Osteocyte (in vitro differentiated cells): Measurements from ENCODE around the gene SWSAP1. TPM values are rescaled to one million over a fixed set of nuclear protein-coding genes. Genes with fewer than 3 reads are reported as not detected.
"Not testable (repeated sequence)": the region's sequence is repeated elsewhere in the genome, so short reads cannot be mapped to it uniquely, and the experiment has no call there.

Source experiments
- DNase-seq: peaks from one replicate; pipeline ENCODE4 v3.0.0; 2021; ENCODE audit warnings: mixed read lengths; ENCODE audit not compliant: unreplicated experiment; ENCODE audit errors: extremely low spot score
- H3K27ac Mint-ChIP-seq: one replicate; pipeline ENCODE4 v1.8.0; 2021; ENCODE audit warnings: mild to moderate bottlenecking, mixed read lengths; ENCODE audit not compliant: unreplicated experiment
- H3K27me3 Mint-ChIP-seq: one replicate; pipeline ENCODE4 v1.8.0; 2021; ENCODE audit warnings: mixed read lengths; ENCODE audit not compliant: unreplicated experiment
- H3K36me3 Mint-ChIP-seq: one replicate; pipeline ENCODE4 v1.8.0; 2021; ENCODE audit warnings: mixed read lengths; ENCODE audit not compliant: unreplicated experiment
- H3K4me1 Mint-ChIP-seq: one replicate; pipeline ENCODE4 v1.8.0; 2021; ENCODE audit warnings: mixed read lengths; ENCODE audit not compliant: unreplicated experiment
- H3K4me3 Mint-ChIP-seq: one replicate; pipeline ENCODE4 v1.8.0; 2021; ENCODE audit warnings: mild to moderate bottlenecking, moderate library complexity, mixed read lengths; ENCODE audit not compliant: unreplicated experiment
- H3K9me3 Mint-ChIP-seq: one replicate; pipeline ENCODE4 v1.8.0; 2021; ENCODE audit warnings: mixed read lengths; ENCODE audit not compliant: unreplicated experiment
- total RNA-seq: library from RNA; stranded (reverse); gene quantifications from 2 replicates; pipeline ENCODE4 v1.2.1, GENCODE V29; 2021
- TF ChIP-seq, protein P1 (sequence below): fragments of 200-600 bp; sonication (generic); IDR thresholded peaks from 2 replicates; pipeline ENCODE4 v1.5.0; 2021; ENCODE audit warnings: antibody characterized with exemption, mild to moderate bottlenecking, moderate library complexity

SWSAP1 gene
- total RNA-seq, 1 donor from 2014 or later: 1.3 TPM

DNA sequence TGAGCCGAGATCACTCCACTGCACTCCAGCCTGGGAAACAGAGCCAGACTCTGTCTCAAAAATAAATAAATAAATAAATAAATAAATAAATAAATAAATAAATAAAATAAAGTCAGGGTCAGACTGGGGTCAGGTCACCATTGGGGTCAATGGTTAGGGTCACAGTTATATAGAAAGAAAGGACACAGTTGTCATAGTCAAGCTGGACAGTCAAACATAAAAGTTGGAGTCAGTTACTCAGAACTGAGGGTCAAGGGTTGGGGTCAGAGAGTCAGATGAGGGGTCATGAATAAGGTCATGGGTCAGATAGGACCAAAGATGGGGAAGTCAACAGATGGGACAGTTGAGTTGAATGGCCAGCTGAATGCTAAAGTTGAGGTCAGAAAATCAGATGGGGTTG, 26.3 kb downstream of the SWSAP1 start:
- no peak for DNase-seq
- peaks cover 4% of the 10 kb centered on the region for H3K27me3 Mint-ChIP-seq
- no peak overlapping the region for H3K4me3 Mint-ChIP-seq
- no peak overlapping the region for H3K27ac Mint-ChIP-seq
- TF ChIP-seq, protein P1, sequence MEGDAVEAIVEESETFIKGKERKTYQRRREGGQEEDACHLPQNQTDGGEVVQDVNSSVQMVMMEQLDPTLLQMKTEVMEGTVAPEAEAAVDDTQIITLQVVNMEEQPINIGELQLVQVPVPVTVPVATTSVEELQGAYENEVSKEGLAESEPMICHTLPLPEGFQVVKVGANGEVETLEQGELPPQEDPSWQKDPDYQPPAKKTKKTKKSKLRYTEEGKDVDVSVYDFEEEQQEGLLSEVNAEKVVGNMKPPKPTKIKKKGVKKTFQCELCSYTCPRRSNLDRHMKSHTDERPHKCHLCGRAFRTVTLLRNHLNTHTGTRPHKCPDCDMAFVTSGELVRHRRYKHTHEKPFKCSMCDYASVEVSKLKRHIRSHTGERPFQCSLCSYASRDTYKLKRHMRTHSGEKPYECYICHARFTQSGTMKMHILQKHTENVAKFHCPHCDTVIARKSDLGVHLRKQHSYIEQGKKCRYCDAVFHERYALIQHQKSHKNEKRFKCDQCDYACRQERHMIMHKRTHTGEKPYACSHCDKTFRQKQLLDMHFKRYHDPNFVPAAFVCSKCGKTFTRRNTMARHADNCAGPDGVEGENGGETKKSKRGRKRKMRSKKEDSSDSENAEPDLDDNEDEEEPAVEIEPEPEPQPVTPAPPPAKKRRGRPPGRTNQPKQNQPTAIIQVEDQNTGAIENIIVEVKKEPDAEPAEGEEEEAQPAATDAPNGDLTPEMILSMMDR: no peak
- H3K9me3 Mint-ChIP-seq: no peaks in the 10 kb centered on the region
- H3K4me1 Mint-ChIP-seq: peaks cover 2% of the 10 kb centered on the region
- no peaks in the 10 kb centered on the region for H3K36me3 Mint-ChIP-seq

DNA sequence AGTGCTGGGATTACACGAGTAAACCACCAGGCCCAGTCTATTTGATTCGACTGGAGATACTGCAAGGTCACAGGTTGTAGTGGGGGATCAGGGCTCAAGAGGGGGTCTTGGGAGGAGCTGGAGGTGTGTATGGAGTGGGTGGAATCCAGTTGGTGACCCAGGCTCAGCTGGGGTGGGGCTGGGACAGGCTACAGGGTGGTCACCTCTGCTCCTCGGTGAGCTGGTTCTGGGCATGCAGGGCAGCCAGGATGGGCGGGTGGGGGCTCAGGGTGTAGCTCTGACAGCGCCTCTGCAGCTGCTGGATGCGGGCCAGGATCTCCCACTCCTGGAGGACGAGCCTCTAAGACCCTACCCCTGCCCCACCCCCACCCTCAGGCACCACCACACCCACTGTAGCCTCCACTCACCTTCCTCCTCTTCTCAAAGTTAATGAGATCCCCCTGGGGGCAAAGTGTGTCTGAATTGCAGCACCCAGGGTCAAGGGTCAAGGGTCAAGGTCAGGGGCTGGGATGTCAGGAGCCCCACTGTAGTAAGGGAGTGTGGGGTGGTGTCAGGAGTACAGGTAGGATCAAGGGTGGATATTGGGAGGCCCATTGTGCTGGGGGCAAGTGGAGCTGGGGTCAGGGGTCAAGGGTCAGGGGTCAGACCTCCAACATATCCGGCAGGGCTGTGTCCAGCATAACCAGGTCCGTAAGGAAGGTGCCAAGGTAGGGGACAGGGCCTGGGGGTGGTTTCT, 27.5 kb downstream of the SWSAP1 start:
- no peak for DNase-seq
- Mint-ChIP-seq H3K36me3 (no peaks in the 10 kb centered on the region), H3K9me3 (no peaks in the 10 kb centered on the region), H3K27ac (no peak overlapping the region), H3K4me3 (no peak overlapping the region), H3K4me1 (peaks cover 2% of the 10 kb centered on the region), H3K27me3 (peaks cover under 1% of the 10 kb centered on the region)
- TF ChIP-seq, protein P1: no peak

DNA sequence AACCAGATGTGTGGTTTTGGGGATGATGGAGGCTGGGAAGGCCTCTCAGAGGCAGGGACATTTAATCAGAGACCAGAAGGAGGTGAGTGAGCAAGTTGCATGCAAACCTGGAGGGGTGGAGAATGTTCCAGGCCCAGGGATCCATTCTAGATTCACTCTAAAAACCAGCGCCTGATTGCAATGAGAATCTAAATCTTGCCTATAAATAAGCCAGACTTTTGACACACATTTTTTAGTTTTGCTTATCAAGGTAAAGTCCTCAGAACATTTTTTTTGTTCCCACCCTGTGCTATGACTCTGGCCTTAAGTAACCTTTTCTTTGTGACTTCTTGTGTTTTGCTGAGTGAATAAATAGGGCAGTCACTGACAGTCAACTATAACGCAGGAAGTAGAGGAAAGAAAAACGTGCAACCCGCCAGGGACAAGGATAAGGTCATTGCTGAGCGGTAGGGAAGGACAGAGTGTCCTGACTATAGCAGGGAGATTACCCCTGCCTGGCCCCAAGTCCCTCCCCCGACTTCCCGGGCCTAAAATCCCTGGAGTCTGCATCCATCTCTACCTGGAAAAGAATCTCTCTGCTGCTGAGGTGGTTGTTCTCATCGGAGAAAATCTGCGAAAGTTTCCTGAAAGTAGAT, 30.2 kb downstream of the SWSAP1 start:
- TF ChIP-seq, protein P1: no peak
- H3K36me3 Mint-ChIP-seq: no peaks in the 10 kb centered on the region
- H3K27me3 Mint-ChIP-seq: no peaks in the 10 kb centered on the region
- no peak overlapping the region for H3K4me3 Mint-ChIP-seq
- H3K9me3 Mint-ChIP-seq: no peaks in the 10 kb centered on the region
- H3K4me1 Mint-ChIP-seq: peaks cover 2% of the 10 kb centered on the region
- no peak for DNase-seq
- no peak overlapping the region for H3K27ac Mint-ChIP-seq

DNA sequence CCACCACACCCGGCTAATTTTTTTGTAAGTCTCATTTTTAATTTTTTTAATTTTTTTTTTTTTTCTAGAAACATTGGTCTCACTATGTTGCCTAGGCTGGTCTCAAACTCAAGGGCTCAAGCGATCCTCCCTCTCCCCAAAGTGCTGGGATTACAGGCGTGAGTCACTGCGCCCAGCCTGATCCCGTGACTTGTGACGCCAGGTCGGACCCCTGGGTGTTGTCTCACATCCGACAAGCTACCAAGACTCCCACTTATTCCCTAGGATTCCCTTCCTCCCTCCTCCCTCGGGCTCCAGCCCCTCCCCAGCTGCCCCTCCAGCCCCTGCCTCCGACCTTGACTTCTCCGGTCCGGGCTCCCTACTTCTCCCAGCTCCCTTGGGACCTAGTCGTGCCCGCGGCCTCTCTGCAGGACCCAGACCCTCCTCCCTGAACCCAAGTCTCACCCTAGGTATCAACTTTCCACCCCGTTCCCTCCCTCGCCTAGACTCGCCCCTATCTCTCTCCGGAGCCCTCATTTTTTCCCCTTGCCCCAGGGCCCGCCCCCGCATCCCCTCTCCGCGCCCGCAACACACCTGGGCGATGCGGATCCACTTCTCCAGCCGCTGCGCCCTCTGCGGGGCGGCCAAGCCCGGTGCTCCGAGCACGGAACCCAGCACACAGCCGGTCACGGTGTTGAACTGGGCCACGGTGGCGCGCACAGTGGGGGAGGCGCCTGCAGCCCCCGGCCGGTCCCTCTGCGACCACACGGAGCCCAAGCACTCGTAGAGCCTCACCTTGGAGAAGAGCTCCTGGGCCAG, 31.6 kb downstream of the SWSAP1 start:
- no peak for DNase-seq
- no peaks in the 10 kb centered on the region for H3K9me3 Mint-ChIP-seq
- peaks cover 2% of the 10 kb centered on the region for H3K4me1 Mint-ChIP-seq
- no peak overlapping the region for H3K27ac Mint-ChIP-seq
- no peak overlapping the region for H3K4me3 Mint-ChIP-seq
- H3K27me3 Mint-ChIP-seq: peaks cover 4% of the 10 kb centered on the region
- H3K36me3 Mint-ChIP-seq: no peaks in the 10 kb centered on the region
- TF ChIP-seq, protein P1: peak; percentile 28

DNA sequence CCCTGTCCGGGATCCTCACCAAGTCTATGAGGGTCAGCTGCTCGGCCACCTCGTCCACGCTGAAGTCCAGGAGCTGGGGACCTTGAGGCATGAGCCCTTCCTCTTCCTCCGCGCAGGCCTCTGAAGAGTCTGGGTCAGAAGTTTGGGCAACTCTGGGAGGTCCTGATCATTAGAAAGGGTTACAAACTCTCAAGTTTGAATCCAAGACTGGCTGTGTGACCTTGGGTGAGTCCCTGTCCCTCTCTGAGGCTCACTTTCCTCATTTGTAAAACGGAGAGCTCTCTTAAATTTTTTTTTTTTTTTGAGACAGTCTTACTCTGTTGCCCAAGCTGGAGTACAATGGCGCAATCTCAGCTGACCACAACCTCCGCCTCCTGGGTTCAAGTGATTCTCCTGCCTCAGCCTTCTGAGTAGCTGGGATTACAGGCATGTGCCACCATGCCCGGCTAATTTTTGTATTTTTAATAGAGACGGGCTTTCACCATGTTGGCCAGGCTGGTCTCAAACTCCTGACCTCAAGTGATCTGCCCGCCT, 32.3 kb downstream of the SWSAP1 start:
- H3K27ac Mint-ChIP-seq, H3K4me1 Mint-ChIP-seq, H3K36me3 Mint-ChIP-seq, H3K27me3 Mint-ChIP-seq, DNase-seq, H3K9me3 Mint-ChIP-seq, H3K4me3 Mint-ChIP-seq: not testable (repeated sequence)
